ENCODE measurements around the gene KLC3. TPM values are rescaled to one million over a fixed set of nuclear protein-coding genes. Genes with fewer than 3 reads are reported as not detected.

The KLC3 gene
- polyA plus RNA-seq, 4 donors, result 0.76 to 3.0 (median 1.1) TPM

- DNase-seq (ENCODE audit: low read depth in 4 of 4, low spot score in 3 of 4), result no peak
Measured at GRCh38 chr19:45368127-45368526, 27.6 kb downstream of the KLC3 start.

GRCh38 chr19:45368737-45369340 lies 28.3 kb downstream of the KLC3 start:
- no peak for DNase-seq (ENCODE audit: low read depth in 4 of 4, low spot score in 3 of 4)

- peak; percentile 99 to 100 (median 100) for DNase-seq (ENCODE audit: low read depth in 4 of 4, low spot score in 3 of 4)
Measured at GRCh38 chr19:45370410-45371204, 30.1 kb downstream of the KLC3 start, which contains the start of gene ERCC2. ERCC2 (minus strand) TSS chr19:45370573; CDS start chr19:45370540, 33 bp downstream.

- DNase-seq (ENCODE audit: low read depth in 4 of 4, low spot score in 3 of 4), result peak in 3 of 4 donors; percentile 38 to 55 (median 44)
Measured at GRCh38 chr19:45376045-45376724, 35.6 kb downstream of the KLC3 start.

GRCh38 chr19:45380107-45380506 lies 39.6 kb downstream of the KLC3 start:
- DNase-seq (ENCODE audit: low read depth in 4 of 4, low spot score in 3 of 4), result no peak

GRCh38 chr19:45382426-45382825 lies 41.9 kb downstream of the KLC3 start:
- no peak for DNase-seq (ENCODE audit: low read depth in 4 of 4, low spot score in 3 of 4)

- no peak for DNase-seq (ENCODE audit: low read depth in 4 of 4, low spot score in 3 of 4)
Measured at GRCh38 chr19:45385392-45386221, 45.1 kb downstream of the KLC3 start.

GRCh38 chr19:45391346-45391745 lies 50.8 kb downstream of the KLC3 start:
- no peak for DNase-seq (ENCODE audit: low read depth in 4 of 4, low spot score in 3 of 4)

- DNase-seq (ENCODE audit: low read depth in 4 of 4, low spot score in 3 of 4), result no peak
Measured at GRCh38 chr19:45391871-45392665, 51.5 kb downstream of the KLC3 start.

GRCh38 chr19:45395821-45396617 lies 55.5 kb downstream of the KLC3 start:
- no peak for DNase-seq (ENCODE audit: low read depth in 4 of 4, low spot score in 3 of 4)

- DNase-seq (ENCODE audit: low read depth in 4 of 4, low spot score in 3 of 4), result no peak
Measured at GRCh38 chr19:45400192-45400591, 59.6 kb downstream of the KLC3 start.

Other genes starting within 250 kb of the KLC3 start
- gene PPP1R37, start 247.6 kb upstream of the KLC3 start, polyA plus RNA-seq (ENCODE audit: insufficient read length in 4 of 4), result 10 to 100 TPM; 23.8 to 35.3 (median 26.0) TPM
- under 1 TPM; 0.10 to 0.25 (median 0.11) TPM for gene NKPD1, start 179.8 kb upstream of the KLC3 start, polyA plus RNA-seq (ENCODE audit: insufficient read length in 4 of 4)
- 10 to 100 TPM; 32.1 to 60.7 (median 35.3) TPM for gene TRAPPC6A, start 162.5 kb upstream of the KLC3 start, polyA plus RNA-seq (ENCODE audit: insufficient read length in 4 of 4)
- 10 to 100 TPM; 10.5 to 13.9 (median 11.2) TPM for gene BLOC1S3, start 162.0 kb upstream of the KLC3 start, polyA plus RNA-seq (ENCODE audit: insufficient read length in 4 of 4)
- 10 to 100 TPM in 1 of 4 donors, 1 to 10 TPM in 3; 8.2 to 12.6 (median 8.9) TPM for gene EXOC3L2, start 95.3 kb upstream of the KLC3 start, polyA plus RNA-seq (ENCODE audit: insufficient read length in 4 of 4)
- gene MARK4, start 89.5 kb upstream of the KLC3 start, polyA plus RNA-seq (ENCODE audit: insufficient read length in 4 of 4), result 10 to 100 TPM; 35.9 to 42.3 (median 40.7) TPM
- under 1 TPM; 0.33 to 0.84 (median 0.56) TPM for gene CKM, start 17.9 kb upstream of the KLC3 start, polyA plus RNA-seq (ENCODE audit: insufficient read length in 4 of 4)
- 10 to 100 TPM; 33.2 to 35.5 (median 33.8) TPM for gene ERCC2, start 29.8 kb downstream of the KLC3 start, polyA plus RNA-seq (ENCODE audit: insufficient read length in 4 of 4)
- 10 to 100 TPM in 2 of 4 donors, 1 to 10 TPM in 2; 7.3 to 12.0 (median 9.1) TPM for gene PPP1R13L, start 64.3 kb downstream of the KLC3 start, polyA plus RNA-seq (ENCODE audit: insufficient read length in 4 of 4)
- gene POLR1G, start 65.9 kb downstream of the KLC3 start, polyA plus RNA-seq (ENCODE audit: insufficient read length in 4 of 4), result 1 to 10 TPM; 3.4 to 5.3 (median 3.9) TPM
- 10 to 100 TPM; 74.4 to 87.4 (median 79.2) TPM for gene ERCC1, start 83.2 kb downstream of the KLC3 start, polyA plus RNA-seq (ENCODE audit: insufficient read length in 4 of 4)
- 10 to 100 TPM in 3 of 4 donors, 1 to 10 TPM in 1; 2.6 to 85.3 (median 35.4) TPM for gene FOSB, start 127.2 kb downstream of the KLC3 start, polyA plus RNA-seq (ENCODE audit: insufficient read length in 4 of 4)
- 1 to 10 TPM; 7.4 to 9.1 (median 7.7) TPM for gene RTN2, start 156.3 kb downstream of the KLC3 start, polyA plus RNA-seq (ENCODE audit: insufficient read length in 4 of 4)
- gene PPM1N, start 157.7 kb downstream of the KLC3 start, polyA plus RNA-seq (ENCODE audit: insufficient read length in 4 of 4), result under 1 TPM in 3 of 4 donors, not detected in 1; 0.25 to 0.57 (median 0.25) TPM
- gene VASP, start 166.7 kb downstream of the KLC3 start, polyA plus RNA-seq (ENCODE audit: insufficient read length in 4 of 4), result 10 to 100 TPM; 52.2 to 55.3 (median 53.5) TPM
- 10 to 100 TPM; 10.8 to 11.8 (median 11.3) TPM for gene OPA3, start 244.1 kb downstream of the KLC3 start, polyA plus RNA-seq (ENCODE audit: insufficient read length in 4 of 4)

All from right renal pelvis (tissue), 4 donors.